GM11168 (cell line): ENCODE measurements around the gene OR10T2.
"Not testable (repeated sequence)": the region's sequence is repeated elsewhere in the genome, so short reads cannot be mapped to it uniquely, and the experiment has no call there.

Source experiments
- in situ Hi-C: fragments of 300-500 bp; cut with MboI; formaldehyde crosslinking; loops from one replicate; pipeline ENCODE4 v1.12.0; 2022; ENCODE audit warnings: low sequenced_read_pairs; ENCODE audit not compliant: unreplicated experiment

The OR10T2 gene

DNA sequence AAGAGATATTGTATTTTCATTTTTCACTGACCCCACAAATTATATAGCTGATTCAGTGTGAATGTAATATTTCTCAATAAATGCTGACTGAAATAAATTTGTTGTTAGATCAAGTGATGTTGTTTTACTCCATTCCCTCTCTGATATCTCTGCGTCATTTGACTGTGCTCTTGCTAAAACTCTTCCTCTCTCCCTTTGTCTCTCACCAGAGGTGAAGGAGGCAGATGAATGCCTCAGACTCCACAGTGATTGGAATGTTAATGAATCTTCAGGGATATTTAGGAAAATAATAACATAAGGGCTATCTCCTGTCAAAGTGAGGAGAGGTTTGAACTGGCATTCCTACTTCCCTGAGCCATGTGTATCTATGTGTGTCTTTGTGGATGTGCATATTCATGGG is 41.8 kb downstream of the OR10T2 start:
- in situ Hi-C loops: no loop called here

- in situ Hi-C loops: no loop called here
Measured at GRCh38 chr1:158356616-158357015, 42.6 kb downstream of the OR10T2 start.

GRCh38 chr1:158355773-158356285 is 43.4 kb downstream of the OR10T2 start:
- in situ Hi-C loops: no loop called here

GRCh38 chr1:158354255-158354654 is 45.0 kb downstream of the OR10T2 start:
- in situ Hi-C loops: no loop called here

GRCh38 chr1:158353303-158354075 is 45.8 kb downstream of the OR10T2 start, which contains the start of gene CD1E:
CD1E (plus strand) TSS chr1:158353894; CDS start chr1:158353989, 95 bp downstream.
- in situ Hi-C loops: no loop called here

- in situ Hi-C loops: not testable (repeated sequence)
Measured at GRCh38 chr1:158348946-158349345, 50.3 kb downstream of the OR10T2 start.
